NT2/D1 (cell line): Measurements from ENCODE around the gene SRSF5.

Source experiments
- SUZ12 ChIP-seq: IDR thresholded peaks from 2 replicates; pipeline ENCODE4 v1.6.1; 2011; ENCODE audit not compliant: insufficient read length, insufficient read depth; ENCODE audit errors: extremely low read depth
- YY1 ChIP-seq: IDR thresholded peaks from 2 replicates; pipeline ENCODE4 v1.6.1; 2011; ENCODE audit not compliant: insufficient read length, insufficient read depth
- ZNF274 ChIP-seq: IDR thresholded peaks from 2 replicates; pipeline ENCODE4 v1.6.1; 2011; ENCODE audit warnings: mild to moderate bottlenecking, low read depth, low read length

DNA sequence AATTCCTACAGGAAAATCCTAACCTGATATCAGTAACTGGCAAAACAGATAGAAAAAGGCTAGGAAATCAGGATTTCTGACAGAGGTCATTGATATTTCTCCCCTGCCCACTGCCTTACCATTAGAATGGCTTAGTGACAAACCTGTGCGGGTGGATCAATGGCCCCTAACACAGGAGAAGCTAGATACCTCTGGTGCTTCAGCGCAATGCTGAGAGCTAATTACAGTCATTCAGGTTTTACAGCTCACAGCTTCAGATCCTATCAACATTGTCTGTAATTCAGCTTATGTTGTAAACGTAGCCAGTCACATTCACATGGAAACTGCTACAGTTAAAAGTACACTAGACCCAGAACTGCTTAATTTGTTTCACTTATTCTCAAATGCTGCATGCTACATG, 47.5 kb downstream of the SRSF5 start:
- TF ChIP-seq ZNF274 (no peak), YY1 (no peak), SUZ12 (no peak)
